HCT116 (cell line): ENCODE data around the gene HSPA13. TPM values are rescaled to one million over a fixed set of nuclear protein-coding genes. Genes with fewer than 3 reads are reported as not detected.

Experiments
- ATAC-seq: fragments of 200-7000 bp; cut with Tn5 transposase; 2 replicates; pipeline ENCODE4 v1.9.1; 2020; ENCODE audit warnings: mild to moderate bottlenecking, moderate library complexity
- BruUV-seq: library from RNA; stranded (reverse); fragments of 400-500 nt; replicated peaks from 2 replicates; lab custom pipeline; 2021; lab: Mats Ljungman, UMichigan
- CTCF ChIA-PET: fragments of 300-600 bp; sonication (Branson Sonifier 250); formaldehyde crosslinking; loops from one replicate; lab custom pipeline; 2021; ENCODE audit warnings: antibody characterized with exemption; lab: Charles Lee
- POLR2A ChIA-PET: fragments of 300-600, 350-600 bp; sonication (Branson Sonifier 250); formaldehyde crosslinking; loops from one replicate; lab custom pipeline; 2021; ENCODE audit warnings: antibody characterized with exemption; lab: Charles Lee
- RAD21 ChIA-PET, 2 experiments: fragments of 300-600 bp; sonication (Branson Sonifier 250); formaldehyde crosslinking; loops; one replicate each; lab custom pipeline; 2023; ENCODE audit warnings: low total read pairs in 2 of 2; ENCODE audit not compliant: uncharacterized antibody in 2 of 2, unreplicated experiment in 2 of 2, low non-redundant PET in 1 of 2; lab: Charles Lee
- DNase-seq: peaks from one replicate; pipeline ENCODE4 v3.0.0-alpha.2; 2010; ENCODE audit warnings: low read depth, low spot score
- H2AFZ ChIP-seq: fragments of 200-600 bp; shearing (Covaris generic), sonication (generic); 2 replicates; pipeline ENCODE4 v1.6.1; 2017; ENCODE audit warnings: low read depth, mixed run types, mixed read lengths, antibody characterized with exemption, low read length; ENCODE audit not compliant: poor library complexity, severe bottlenecking
- H3K27ac ChIP-seq: 2 replicates; pipeline ENCODE4 v1.5.1; 2012; ENCODE audit warnings: low read depth, low read length
- H3K27me3 ChIP-seq: fragments of 200-600 bp; sonication (generic); 2 replicates; pipeline ENCODE4 v1.6.1; 2016; ENCODE audit warnings: mixed run types, low read length, mixed read lengths; ENCODE audit not compliant: insufficient read depth
- H3K36me3 ChIP-seq, 2 experiments: fragments of 200-500 bp in 1 of 2; fragments of 200-600 bp in 1 of 2; sonication (Bioruptor generic) in 1 of 2; sonication (generic) in 1 of 2; 2 replicates each; pipeline versions ENCODE4 v1.5.1 to v1.6.1; 2014 to 2016; ENCODE audit warnings: low read length in 2 of 2, inconsistent platforms in 1 of 2, mixed read lengths in 1 of 2, mixed run types in 1 of 2; ENCODE audit not compliant: insufficient read depth in 2 of 2, control insufficient read depth in 1 of 2
- H3K4me1 ChIP-seq, 2 experiments: fragments of 200-600 bp in 1 of 2; sonication (generic) in 1 of 2; 2 replicates each; pipeline versions ENCODE4 v1.5.1 to v1.6.1; 2012 to 2017; ENCODE audit warnings: low read length in 2 of 2, inconsistent platforms in 1 of 2, mild to moderate bottlenecking in 1 of 2, mixed read lengths in 1 of 2, mixed run types in 1 of 2, moderate library complexity in 1 of 2; ENCODE audit not compliant: insufficient read depth in 2 of 2, control insufficient read depth in 1 of 2
- H3K4me2 ChIP-seq: fragments of 200-600 bp; sonication (generic); 2 replicates; pipeline ENCODE4 v1.6.1; 2017; ENCODE audit warnings: mixed run types, low read length, mixed read lengths
- H3K4me3 ChIP-seq, 2 experiments: fragments of 200-600 bp in 1 of 2; sonication (generic) in 1 of 2; replicated peaks in 1 of 2; 2 replicates each; pipeline ENCODE4 v1.5.1; 2011 to 2016; ENCODE audit warnings: low read length in 2 of 2, control low read depth in 1 of 2, low read depth in 1 of 2, mild to moderate bottlenecking in 1 of 2, mixed read lengths in 1 of 2, mixed run types in 1 of 2
- H3K79me2 ChIP-seq: fragments of 200-600 bp; sonication (generic); 2 replicates; pipeline ENCODE4 v1.6.1; 2017; ENCODE audit warnings: mild to moderate bottlenecking, mixed run types, low read length, moderate library complexity, mixed read lengths; ENCODE audit not compliant: insufficient read depth
- H3K9ac ChIP-seq: fragments of 200-600 bp; sonication (generic); 2 replicates; pipeline ENCODE4 v1.6.1; 2016; ENCODE audit warnings: low read length, mixed read lengths
- H3K9me2 ChIP-seq: fragments of 200-600 bp; sonication (generic), shearing (Covaris generic); 2 replicates; pipeline ENCODE4 v1.6.1; 2017; ENCODE audit warnings: mixed run types, mild to moderate bottlenecking, moderate library complexity; ENCODE audit not compliant: insufficient read depth
- H3K9me3 ChIP-seq, 2 experiments: fragments of 200-500 bp in 1 of 2; fragments of 200-600 bp in 1 of 2; sonication (Bioruptor generic) in 1 of 2; sonication (generic) in 1 of 2; 2 replicates each; pipeline ENCODE4 v1.6.1; 2014 to 2017; ENCODE audit warnings: low read length in 2 of 2, mixed read lengths in 2 of 2, inconsistent platforms in 1 of 2, low read depth in 1 of 2, mild to moderate bottlenecking in 1 of 2, mixed run types in 1 of 2, moderate library complexity in 1 of 2; ENCODE audit not compliant: control insufficient read depth in 1 of 2, insufficient read depth in 1 of 2
- H4K20me1 ChIP-seq: fragments of 200-600 bp; sonication (generic), shearing (Covaris generic); 2 replicates; pipeline ENCODE4 v1.6.1; 2017; ENCODE audit warnings: mixed run types, mild to moderate bottlenecking, moderate library complexity; ENCODE audit not compliant: insufficient read depth
- ATF3 ChIP-seq: IDR thresholded peaks from 2 replicates; pipeline ENCODE4 v1.6.1; 2012
- CBX3 ChIP-seq: IDR thresholded peaks from 2 replicates; pipeline ENCODE4 v1.6.1; 2012; ENCODE audit warnings: low read depth
- CEBPB ChIP-seq: IDR thresholded peaks from 2 replicates; pipeline ENCODE4 v1.6.1; 2012; ENCODE audit warnings: low read depth
- EGR1 ChIP-seq: IDR thresholded peaks from 2 replicates; pipeline ENCODE4 v1.6.1; 2012; ENCODE audit warnings: low read depth
- JUND ChIP-seq: IDR thresholded peaks from 2 replicates; pipeline ENCODE4 v1.6.1; 2012
- REST ChIP-seq: IDR thresholded peaks from 2 replicates; pipeline ENCODE4 v1.6.1; 2012; ENCODE audit warnings: low read depth
- SIN3A ChIP-seq: IDR thresholded peaks from 2 replicates; pipeline ENCODE4 v1.6.1; 2012; ENCODE audit warnings: low read depth
- SRF ChIP-seq: IDR thresholded peaks from 2 replicates; pipeline ENCODE4 v1.6.1; 2012; ENCODE audit warnings: low read depth
- TCF7L2 ChIP-seq: IDR thresholded peaks from 2 replicates; pipeline ENCODE4 v1.7.0; 2011; ENCODE audit warnings: borderline replicate concordance, inconsistent platforms; ENCODE audit not compliant: insufficient read depth, insufficient read length; ENCODE audit errors: extremely low read depth
- ZFX ChIP-seq: fragments of 450-650 bp; IDR thresholded peaks from 2 replicates; pipeline ENCODE4 v1.6.1; 2017
- intact Hi-C: fragments of 100-400 bp; cut with micrococcal nuclease; formaldehyde crosslinking; loops from 2 replicates; pipeline ENCODE4 v1.10.0; 2022
- total RNA-seq: library from RNA; stranded (reverse); gene quantifications from one replicate; pipeline ENCODE4 v1.2.1, GENCODE V29; 2021; ENCODE audit not compliant: unreplicated experiment

HSPA13 gene
- total RNA-seq, 1 experiment from 2014 or later: 32.7 TPM

- no peak for DNase-seq
- Histone ChIP-seq H2AFZ (no peak overlapping the region), H3K9me3 (no peaks in the 10 kb centered on the region), H3K9me2 (no peaks in the 10 kb centered on the region), H3K4me1 (peaks cover 7% of the 10 kb centered on the region in 2 experiments; a peak in 3 of 4 replicates), H3K27me3 (no peaks in the 10 kb centered on the region), H3K9ac (no peak overlapping the region), H4K20me1 (no peaks in the 10 kb centered on the region), H3K36me3 (no peaks in the 10 kb centered on the region), H3K79me2 (no peaks in the 10 kb centered on the region), H3K4me3 (no peak overlapping the region), H3K27ac (no peak overlapping the region), H3K4me2 (no peak overlapping the region)
- intact Hi-C loops: no loop called here
- no peak for TF ChIP-seq ZFX
- ChIA-PET CTCF (no interaction called here), POLR2A (no interaction called here), RAD21 (no interaction called here)
- no peak for ATAC-seq
- no TSS peak for BruUV-seq
Measured at GRCh38 chr21:14388282-14388681, 5.3 kb upstream of the HSPA13 start.

- peaks cover 0 to 4% of the 10 kb centered on the region in 2 experiments; a peak in 2 of 4 replicates for H3K36me3 ChIP-seq
- no peaks in the 10 kb centered on the region for H4K20me1 ChIP-seq
- intact Hi-C loops: no loop called here
- TF ChIP-seq TCF7L2 (no peak), ATF3 (no peak), SRF (no peak), EGR1 (no peak), CBX3 (no peak), ZFX (no peak), JUND (no peak), REST (no peak), CEBPB (no peak), SIN3A (no peak)
- no peaks in the 10 kb centered on the region for H3K27me3 ChIP-seq
- H2AFZ ChIP-seq: no peak overlapping the region
- peaks cover 30% of the 10 kb centered on the region for H3K79me2 ChIP-seq
- DNase-seq (no peak), ATAC-seq (no peak)
- ChIA-PET RAD21 (no interaction called here), CTCF (no interaction called here), POLR2A (no interaction called here)
- H3K4me3 ChIP-seq: peak overlapping the region in 1 of 2 experiments; percentile 83; a peak in 1 of 4 replicates
- H3K27ac ChIP-seq: no peak overlapping the region
- peaks cover 14 to 15% of the 10 kb centered on the region in 2 experiments for H3K4me1 ChIP-seq
- BruUV-seq: no TSS peak
- no peak overlapping the region for H3K9ac ChIP-seq
- H3K4me2 ChIP-seq: peak overlapping the region; percentile 89
- H3K9me2 ChIP-seq: no peaks in the 10 kb centered on the region
- no peaks in the 10 kb centered on the region for H3K9me3 ChIP-seq
Measured at GRCh38 chr21:14384453-14384852, 1.5 kb upstream of the HSPA13 start.
